Heart left ventricle (tissue), 16 donors: ENCODE results near the gene HDAC7. TPM values are rescaled to one million over a fixed set of nuclear protein-coding genes. Genes with fewer than 3 reads are reported as not detected.
A peak's percentile ranks its signal among the peaks of the same experiment; 100 is the strongest.

ENCODE experiments used
- ATAC-seq, 4 donors: fragments of 200-7000 bp; cut with Tn5 transposase; one replicate each; pipeline ENCODE4 v1.9.1; 2020 to 2022; ENCODE audit warnings: moderate library complexity in 4 of 4, mild to moderate bottlenecking in 3 of 4, moderate number of reproducible peaks in 1 of 4
- DNase-seq, 5 donors: peaks; one replicate each; pipeline ENCODE4 v3.0.0-alpha.2; 2020
- H3K27ac ChIP-seq, 12 donors: fragments of 200-600 bp; sonication (generic) in 4 of 12; one replicate each; pipeline versions ENCODE4 v1.5.0 to v1.8.0; 2016 to 2022; ENCODE audit warnings: mild to moderate bottlenecking in 2 of 12
- H3K27me3 ChIP-seq, 9 donors: fragments of 200-600 bp; sonication (generic) in 2 of 9; one replicate each; pipeline versions ENCODE4 v1.5.1 to v1.8.0; 2016 to 2022; ENCODE audit warnings: mild to moderate bottlenecking in 3 of 9
- H3K36me3 ChIP-seq, 9 donors: fragments of 200-600 bp; sonication (generic) in 2 of 9; one replicate each; pipeline versions ENCODE4 v1.5.0 to v1.8.0; 2018 to 2022; ENCODE audit warnings: mild to moderate bottlenecking in 2 of 9
- H3K4me1 ChIP-seq, 12 donors: fragments of 200-600 bp; sonication (generic) in 4 of 12; one replicate each; pipeline versions ENCODE4 v1.5.0 to v1.8.0; 2016 to 2022; ENCODE audit warnings: mild to moderate bottlenecking in 3 of 12
- H3K4me3 ChIP-seq, 12 donors: fragments of 200-600 bp; sonication (generic) in 4 of 12; one replicate each; pipeline versions ENCODE4 v1.5.0 to v1.8.0; 2017 to 2022; ENCODE audit warnings: mild to moderate bottlenecking in 9 of 12, moderate library complexity in 4 of 12
- H3K9me3 ChIP-seq, 12 donors: fragments of 200-600 bp; sonication (generic) in 4 of 12; one replicate each; pipeline versions ENCODE4 v1.5.0 to v1.8.0; 2016 to 2022; ENCODE audit warnings: mild to moderate bottlenecking in 1 of 12
- CTCF ChIP-seq, 12 donors: fragments of 200-600 bp; sonication (generic) in 4 of 12; IDR thresholded peaks; one replicate each; pipeline versions ENCODE4 v1.5.0 to v1.8.0; 2018 to 2022; ENCODE audit warnings: antibody characterized with exemption in 12 of 12, mild to moderate bottlenecking in 5 of 12
- POLR2A ChIP-seq, 2 donors: fragments of 450-650 bp; IDR thresholded peaks; one replicate each; pipeline ENCODE4 v1.6.1; 2017; ENCODE audit warnings: antibody characterized with exemption in 2 of 2, mild to moderate bottlenecking in 2 of 2, moderate library complexity in 2 of 2
- WGBS, 4 donors: extraction: QIAGEN DNeasy Blood & Tissue Kit in 2 of 4; methylation state at CpG; one replicate each; pipeline versions ENCODE4 v1.1.5 to v1.1.7; 2013 to 2018; 5-methylcytosine and 5-hydroxymethylcytosine counted together
- intact Hi-C, 10 donors: fragments of 100-400 bp; cut with DNase I; formaldehyde crosslinking; loops; one replicate each; pipeline versions ENCODE4 v1.11.1 to v1.14.2; 2022
- polyA plus RNA-seq, 2 donors: library from polyadenylated mRNA; stranded (reverse); fragments of 200-250 nt; gene quantifications; one replicate each; pipeline ENCODE4 v1.2.3, GENCODE V29; 2013
- total RNA-seq, 9 donors: library from RNA; depleted of rRNA in 2 of 9; stranded (reverse); fragments of >200 nt in 2 of 9; fragmentation: NEBNext Ultra II Directional in 3 of 9; extraction: Animal tissue kit (Norgen Biotek cat#: 25700) in 3 of 9; gene quantifications; one replicate each; pipeline versions ENCODE4 v1.1.0 to v1.2.4, GENCODE V29; 2016 to 2023
- donor health status: ischemic (EF 13 %, LVEDD 7.1; RV severe dilation, severe dysfunction).
- donor health status: healthy with polysubstance abuse.
- donor health status: DM: no; HTN: yes; CAD: no.
- donor health status: DM: no; HTN: no; CAD: no.
- donor health status: ischemic (EF 25% LVEDD 6.9; RV normal size, moderate dysfunction).
- donor health status: ischemic (EF 25% LVEDD 5.7; RV mildly dilated, moderate dysfunction).
- donor health status: healthy.
- donor health status: DM: yes; HTN: yes; CAD: no.
- donor health status: ischemic (EF 35%, LVEDD 5.7; RV mildly dilated, moderate dysfunction).
- donor health status: nonischemic (EF 11% LVEDD 7.7; RV severe dilation, severe dysfunction).
- donor health status: DM: yes; HTN: yes; CAD: no.
- donor health status: PGD.
- donor health status: ischemic (EF 29% LVEDD 5.4; RV normal size, mild dysfunction).
- donor health status: nonischemic (EF 23%, LVEDD 6.1; RV moderate dilation, normal function).

HDAC7 gene
- total and polyA plus RNA-seq, 11 donors = 27.4 to 63.0 (median 39.3) TPM

GRCh38 chr12:47782372-47782770 lies 37.3 kb downstream of the HDAC7 start:
- no peak overlapping the region for H3K4me3 ChIP-seq
- peaks cover 0 to 38% (median 20%) of the 10 kb centered on the region in 12 donors for H3K4me1 ChIP-seq
- WGBS, 4 donors = 69 to 83% (median 72%) methylated on average over 8 of the region's 8 CpGs
- no peaks in the 10 kb centered on the region for H3K9me3 ChIP-seq
- H3K27ac ChIP-seq = peak overlapping the region in 1 of 12 donors; percentile 38
- intact Hi-C loops = loop anchor here in 4 of 10 donors (5.0 kb wide), 2 partner anchors 55 to 130 kb away; no protein-coding TSS in a partner anchor
- H3K36me3 ChIP-seq = peaks cover 2 to 70% (median 56%) of the 10 kb centered on the region in 9 donors
- H3K27me3 ChIP-seq = no peaks in the 10 kb centered on the region
- peak in 1 of 5 donors; percentile 55 for DNase-seq
- no peak for TF ChIP-seq CTCF (IDR thresholded peaks at IDR 0.05)
- no peak for TF ChIP-seq POLR2A (IDR thresholded peaks at IDR 0.05)
- ATAC-seq = no peak

GRCh38 chr12:47781479-47782371 lies 38.0 kb downstream of the HDAC7 start:
- peaks cover 0 to 63% (median 49%) of the 10 kb centered on the region in 9 donors for H3K36me3 ChIP-seq
- ATAC-seq = no peak

GRCh38 chr12:47779943-47780504 lies 39.7 kb downstream of the HDAC7 start:
- TF ChIP-seq CTCF (IDR thresholded peaks at IDR 0.05) (no peak), POLR2A (IDR thresholded peaks at IDR 0.05) (no peak)
- ATAC-seq (peak in 3 of 4 donors; percentile 2 to 12 (median 7)), DNase-seq (peak in 1 of 5 donors; percentile 53)
- Histone ChIP-seq H3K4me1 (peaks cover 0 to 57% (median 44%) of the 10 kb centered on the region in 12 donors), H3K27me3 (no peaks in the 10 kb centered on the region), H3K27ac (peak overlapping the region in 2 of 12 donors; percentile 12 to 43), H3K9me3 (no peaks in the 10 kb centered on the region), H3K36me3 (peaks cover 0 to 46% (median 32%) of the 10 kb centered on the region in 9 donors), H3K4me3 (no peak overlapping the region)
- intact Hi-C loops = loop anchor here (1.0 to 10.0 kb wide), 9 partner anchors 37 to 128 kb away; partner anchors contain the start of gene HDAC7 (in 1 of the 10)
- WGBS, 4 donors = 58 to 69% (median 62%) methylated on average over 11 of the region's 11 CpGs

More at GRCh38 chr12:47781479-47782371, 38.0 kb downstream of the HDAC7 start:
- WGBS, 4 donors = 68 to 75% (median 71%) methylated on average over 12 to 13 of the region's 13 CpGs
- peak in 1 of 5 donors; percentile 48 for DNase-seq
- Histone ChIP-seq H3K4me3 (no peak overlapping the region), H3K27me3 (no peaks in the 10 kb centered on the region), H3K27ac (peak overlapping the region in 1 of 12 donors; percentile 30), H3K9me3 (no peaks in the 10 kb centered on the region), H3K4me1 (peaks cover 0 to 43% (median 27%) of the 10 kb centered on the region in 12 donors)
- TF ChIP-seq POLR2A (IDR thresholded peaks at IDR 0.05) (no peak), CTCF (IDR thresholded peaks at IDR 0.05) (no peak)
- intact Hi-C loops = loop anchor here in 5 of 10 donors (2.0 to 5.0 kb wide), 3 partner anchors 49 to 129 kb away; no protein-coding TSS in a partner anchor
